ENCODE data around the gene KCTD18. TPM values are rescaled to one million over a fixed set of nuclear protein-coding genes. Genes with fewer than 3 reads are reported as not detected.

The KCTD18 gene
- total RNA-seq, 2 donors from 2014 or later = 14.8 to 31.7 TPM

DNA sequence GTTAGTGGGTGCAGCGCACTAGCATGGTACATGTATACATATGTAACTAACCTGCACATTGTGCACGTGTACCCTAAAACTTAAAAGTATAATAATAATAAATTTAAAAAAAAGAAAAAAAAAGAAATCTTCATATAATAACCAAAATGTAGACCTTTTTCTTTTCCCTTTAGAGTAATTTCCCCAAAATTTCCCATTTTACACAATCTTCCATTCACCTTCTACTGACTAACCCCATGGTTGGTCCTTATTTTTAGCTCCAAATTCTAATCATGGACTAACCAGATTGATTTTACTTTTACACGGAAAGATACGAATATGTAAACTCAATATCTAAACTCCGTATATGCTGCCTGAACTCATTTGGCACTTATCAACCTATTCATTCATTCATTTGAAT lies 7.7 kb downstream of the KCTD18 start:
- H3K4me1 ChIP-seq (ENCODE audit: control insufficient read depth in 1 of 2, low read depth in 2 of 2) = no peaks in the 10 kb centered on the region
- TF ChIP-seq, protein P1, sequence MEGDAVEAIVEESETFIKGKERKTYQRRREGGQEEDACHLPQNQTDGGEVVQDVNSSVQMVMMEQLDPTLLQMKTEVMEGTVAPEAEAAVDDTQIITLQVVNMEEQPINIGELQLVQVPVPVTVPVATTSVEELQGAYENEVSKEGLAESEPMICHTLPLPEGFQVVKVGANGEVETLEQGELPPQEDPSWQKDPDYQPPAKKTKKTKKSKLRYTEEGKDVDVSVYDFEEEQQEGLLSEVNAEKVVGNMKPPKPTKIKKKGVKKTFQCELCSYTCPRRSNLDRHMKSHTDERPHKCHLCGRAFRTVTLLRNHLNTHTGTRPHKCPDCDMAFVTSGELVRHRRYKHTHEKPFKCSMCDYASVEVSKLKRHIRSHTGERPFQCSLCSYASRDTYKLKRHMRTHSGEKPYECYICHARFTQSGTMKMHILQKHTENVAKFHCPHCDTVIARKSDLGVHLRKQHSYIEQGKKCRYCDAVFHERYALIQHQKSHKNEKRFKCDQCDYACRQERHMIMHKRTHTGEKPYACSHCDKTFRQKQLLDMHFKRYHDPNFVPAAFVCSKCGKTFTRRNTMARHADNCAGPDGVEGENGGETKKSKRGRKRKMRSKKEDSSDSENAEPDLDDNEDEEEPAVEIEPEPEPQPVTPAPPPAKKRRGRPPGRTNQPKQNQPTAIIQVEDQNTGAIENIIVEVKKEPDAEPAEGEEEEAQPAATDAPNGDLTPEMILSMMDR (IDR thresholded peaks at IDR 0.05) = no peak
- no peaks in the 10 kb centered on the region for H3K27me3 ChIP-seq (replicated peaks; ENCODE audit: insufficient read depth)
- H3K9me3 ChIP-seq = no peaks in the 10 kb centered on the region
- H3K36me3 ChIP-seq = no peaks in the 10 kb centered on the region
- DNase-seq (ENCODE audit: low spot score) (no peak), ATAC-seq (ENCODE audit: insufficient number of reproducible peaks, low FRiP score, low read depth) (no peak)
- no peak overlapping the region for H3K27ac ChIP-seq
- H3K4me3 ChIP-seq = no peak overlapping the region

DNA sequence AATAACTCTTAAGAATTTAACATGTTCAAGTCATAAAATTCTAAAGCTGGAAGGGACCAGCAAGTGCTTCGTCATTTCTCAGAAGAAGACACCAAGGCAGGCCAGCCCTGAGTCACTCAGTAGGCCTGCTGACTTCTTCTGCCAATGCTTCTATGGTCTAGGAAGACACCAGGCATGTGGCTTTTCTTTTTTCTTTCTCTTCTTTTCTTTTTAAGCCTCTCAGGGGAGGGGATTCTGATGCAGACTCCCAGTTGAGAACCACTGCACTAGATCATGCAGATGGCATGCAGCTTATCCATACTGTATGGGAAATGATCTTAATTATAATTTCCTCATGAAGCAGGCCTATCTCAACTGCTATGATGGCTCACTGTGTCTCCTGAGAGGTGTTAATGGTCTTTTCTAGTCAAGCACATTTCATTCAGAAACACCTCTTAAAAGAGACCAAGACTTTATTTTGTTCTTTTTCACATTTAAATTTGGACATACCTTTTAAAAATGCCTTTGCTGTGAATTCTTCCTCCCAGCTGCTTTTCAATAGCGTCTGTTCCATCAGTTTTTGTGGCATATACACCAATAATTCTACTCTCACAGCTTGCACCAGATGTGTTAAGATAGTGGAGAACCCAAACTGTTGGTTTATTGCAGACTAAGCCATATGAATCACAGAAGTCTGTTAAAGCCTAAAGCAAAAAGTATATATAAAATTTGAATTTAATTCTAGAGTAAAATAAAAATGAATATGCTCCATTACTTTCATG lies 11.3 kb downstream of the KCTD18 start:
- TF ChIP-seq, protein P1 (IDR thresholded peaks at IDR 0.05) = no peak
- H3K9me3 ChIP-seq = no peaks in the 10 kb centered on the region
- H3K4me1 ChIP-seq (ENCODE audit: control insufficient read depth in 1 of 2, low read depth in 2 of 2) = no peaks in the 10 kb centered on the region
- H3K27me3 ChIP-seq (replicated peaks; ENCODE audit: insufficient read depth) = no peaks in the 10 kb centered on the region
- no peak overlapping the region for H3K4me3 ChIP-seq
- peaks cover 2% of the 10 kb centered on the region for H3K36me3 ChIP-seq
- ATAC-seq (ENCODE audit: insufficient number of reproducible peaks, low FRiP score, low read depth) = no peak
- DNase-seq (ENCODE audit: low spot score) = no peak
- no peak overlapping the region for H3K27ac ChIP-seq

DNA sequence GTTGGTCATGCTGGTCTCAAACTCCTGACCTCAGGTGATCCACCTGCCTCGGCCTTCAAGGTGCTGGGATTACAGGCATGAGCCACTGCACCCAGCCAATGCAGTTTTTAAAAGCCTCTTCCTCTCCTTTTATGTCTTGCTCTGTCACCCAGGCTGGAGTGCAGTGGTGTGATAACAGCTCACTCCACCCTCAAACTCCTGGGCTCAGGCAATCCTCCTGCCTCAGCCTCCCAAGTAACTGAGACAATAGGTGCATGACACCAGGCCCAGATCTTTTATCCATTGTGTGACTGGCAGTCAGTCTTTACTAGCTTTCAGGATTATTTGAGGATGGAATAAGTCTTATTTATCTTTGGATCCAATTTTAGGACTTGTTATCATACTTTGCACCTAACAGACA lies 13.2 kb downstream of the KCTD18 start:
- DNase-seq (ENCODE audit: low spot score) (no peak), ATAC-seq (ENCODE audit: insufficient number of reproducible peaks, low FRiP score, low read depth) (no peak)
- no peak overlapping the region for H3K4me3 ChIP-seq
- no peaks in the 10 kb centered on the region for H3K9me3 ChIP-seq
- H3K36me3 ChIP-seq = peaks cover 13% of the 10 kb centered on the region
- no peaks in the 10 kb centered on the region for H3K27me3 ChIP-seq (replicated peaks; ENCODE audit: insufficient read depth)
- no peaks in the 10 kb centered on the region for H3K4me1 ChIP-seq (ENCODE audit: control insufficient read depth in 1 of 2, low read depth in 2 of 2)
- TF ChIP-seq, protein P1 (IDR thresholded peaks at IDR 0.05) = no peak
- H3K27ac ChIP-seq = no peak overlapping the region

DNA sequence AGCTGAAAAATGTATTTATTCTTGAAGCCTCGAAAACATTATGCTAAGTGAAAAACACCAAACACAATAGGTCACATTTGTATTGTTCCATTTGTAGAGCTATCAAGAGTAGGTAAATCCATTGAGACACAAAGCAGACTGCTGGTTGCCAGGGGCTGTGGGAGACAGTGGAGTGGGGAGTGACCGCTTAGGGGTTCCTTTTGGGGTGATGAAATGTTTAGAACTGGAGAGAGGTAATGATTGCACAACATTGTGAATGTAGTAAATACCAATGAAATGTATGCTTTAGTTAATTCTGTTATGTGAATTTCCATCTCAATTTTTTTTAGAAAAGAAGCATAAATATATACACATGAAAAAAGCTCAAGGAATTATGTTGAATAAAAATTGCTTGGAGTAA lies 15.8 kb downstream of the KCTD18 start:
- no peaks in the 10 kb centered on the region for H3K9me3 ChIP-seq
- H3K4me3 ChIP-seq = no peak overlapping the region
- TF ChIP-seq, protein P1 (IDR thresholded peaks at IDR 0.05) = no peak
- H3K27ac ChIP-seq = no peak overlapping the region
- DNase-seq (ENCODE audit: low spot score) = no peak
- no peak for ATAC-seq (ENCODE audit: insufficient number of reproducible peaks, low FRiP score, low read depth)
- H3K27me3 ChIP-seq (replicated peaks; ENCODE audit: insufficient read depth) = no peaks in the 10 kb centered on the region
- no peaks in the 10 kb centered on the region for H3K4me1 ChIP-seq (ENCODE audit: control insufficient read depth in 1 of 2, low read depth in 2 of 2)
- peaks cover 26% of the 10 kb centered on the region for H3K36me3 ChIP-seq

DNA sequence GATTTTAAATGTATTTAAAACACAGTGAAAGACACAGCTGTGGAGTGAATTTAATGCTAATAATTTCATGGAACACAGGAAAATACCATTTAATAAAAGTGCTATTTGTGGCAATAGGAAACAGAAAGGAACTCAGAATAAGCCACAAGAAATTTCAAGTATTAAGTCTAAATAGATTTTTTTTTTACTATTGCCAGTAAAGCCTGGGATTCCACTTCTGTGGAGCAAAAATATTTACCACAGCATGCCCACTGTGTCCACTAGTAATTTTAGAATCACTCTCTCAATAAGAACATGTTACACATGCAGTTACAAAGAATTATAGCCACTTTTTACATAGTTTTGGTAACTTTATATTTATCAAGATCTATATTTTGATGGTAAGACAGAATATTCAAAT lies 17.2 kb downstream of the KCTD18 start:
- Histone ChIP-seq H3K9me3 (no peaks in the 10 kb centered on the region), H3K4me1 (ENCODE audit: control insufficient read depth in 1 of 2, low read depth in 2 of 2) (no peaks in the 10 kb centered on the region), H3K4me3 (no peak overlapping the region), H3K36me3 (peaks cover 26% of the 10 kb centered on the region), H3K27me3 (replicated peaks; ENCODE audit: insufficient read depth) (no peaks in the 10 kb centered on the region), H3K27ac (no peak overlapping the region)
- no peak for ATAC-seq (ENCODE audit: insufficient number of reproducible peaks, low FRiP score, low read depth)
- no peak for DNase-seq (ENCODE audit: low spot score)
- TF ChIP-seq, protein P1 (IDR thresholded peaks at IDR 0.05) = no peak

All from thoracic aorta (tissue), 2 donors.